GM18873 (cell line): ENCODE results near the gene FBXL16.

Experiments used
- ATAC-seq: cut with Tn5 transposase; IDR thresholded peaks from one replicate; pipeline ENCODE4 v1.9.1; 2021; ENCODE audit warnings: mild to moderate bottlenecking, moderate library complexity, moderate number of reproducible peaks; ENCODE audit not compliant: unreplicated experiment, low FRiP score

Gene FBXL16

GRCh38 chr16:735982-736453 is 30.4 kb upstream of the FBXL16 start:
- ATAC-seq: no peak

GRCh38 chr16:734981-735881 is 29.6 kb upstream of the FBXL16 start:
- no peak for ATAC-seq

- no peak for ATAC-seq
Measured at GRCh38 chr16:734208-734980, 28.8 kb upstream of the FBXL16 start.

GRCh38 chr16:733382-734207 is 28.0 kb upstream of the FBXL16 start:
- no peak for ATAC-seq

- ATAC-seq: no peak
Measured at GRCh38 chr16:732936-733335, 27.3 kb upstream of the FBXL16 start.

GRCh38 chr16:732332-732731 is 26.7 kb upstream of the FBXL16 start:
- ATAC-seq: no peak

- ATAC-seq: no peak
Measured at GRCh38 chr16:730666-731509, 25.3 kb upstream of the FBXL16 start.

GRCh38 chr16:729768-730665 is 24.4 kb upstream of the FBXL16 start:
- ATAC-seq: no peak

- ATAC-seq: no peak
Measured at GRCh38 chr16:728890-729744, 23.5 kb upstream of the FBXL16 start.

GRCh38 chr16:728131-728889 is 22.7 kb upstream of the FBXL16 start:
- ATAC-seq: no peak

- no peak for ATAC-seq
Measured at GRCh38 chr16:727291-727977, 21.8 kb upstream of the FBXL16 start.

- no peak for ATAC-seq
Measured at GRCh38 chr16:726438-727290, 21.1 kb upstream of the FBXL16 start, which contains the start of the genes CCDC78 and HAGHL. TSS of gene CCDC78 (minus strand) at chr16:726443. CDS start at chr16:726367, 76 bp downstream. TSS of gene HAGHL (plus strand) at chr16:727106. CDS start at chr16:727510, 404 bp downstream.

- no peak for ATAC-seq
Measured at GRCh38 chr16:726188-726437, 20.5 kb upstream of the FBXL16 start.

- ATAC-seq: no peak
Measured at GRCh38 chr16:725463-726187, 20.0 kb upstream of the FBXL16 start.

GRCh38 chr16:725041-725376 is 19.4 kb upstream of the FBXL16 start:
- no peak for ATAC-seq
